SK-N-DZ (cell line): ENCODE measurements around the gene PRKCH.

ENCODE experiments used
- DNase-seq: peaks from one replicate; pipeline ENCODE4 v3.0.0-alpha.2; 2015; ENCODE audit warnings: low spot score

PRKCH gene

GRCh38 chr14:61474701-61475100, 153.3 kb downstream of the PRKCH start:
- DNase-seq, result no peak

GRCh38 chr14:61475316-61475715, 153.9 kb downstream of the PRKCH start:
- DNase-seq, result peak; percentile 38

GRCh38 chr14:61476105-61476753, 154.8 kb downstream of the PRKCH start:
- no peak for DNase-seq

GRCh38 chr14:61476754-61477410, 155.5 kb downstream of the PRKCH start:
- no peak for DNase-seq

GRCh38 chr14:61477712-61478462, 156.5 kb downstream of the PRKCH start:
- no peak for DNase-seq

GRCh38 chr14:61478971-61479473, 157.6 kb downstream of the PRKCH start:
- DNase-seq, result no peak

- no peak for DNase-seq
Measured at GRCh38 chr14:61479746-61480502, 158.5 kb downstream of the PRKCH start.

GRCh38 chr14:61480704-61481285, 159.4 kb downstream of the PRKCH start:
- no peak for DNase-seq

GRCh38 chr14:61481701-61482100, 160.3 kb downstream of the PRKCH start:
- no peak for DNase-seq

GRCh38 chr14:61482348-61483206, 161.2 kb downstream of the PRKCH start:
- no peak for DNase-seq

GRCh38 chr14:61483476-61483875, 162.1 kb downstream of the PRKCH start:
- no peak for DNase-seq

- no peak for DNase-seq
Measured at GRCh38 chr14:61484031-61484430, 162.7 kb downstream of the PRKCH start.

- DNase-seq, result no peak
Measured at GRCh38 chr14:61484826-61485584, 163.6 kb downstream of the PRKCH start.

GRCh38 chr14:61485661-61486060, 164.3 kb downstream of the PRKCH start:
- no peak for DNase-seq

- no peak for DNase-seq
Measured at GRCh38 chr14:61486930-61487495, 165.6 kb downstream of the PRKCH start.

- no peak for DNase-seq
Measured at GRCh38 chr14:61488417-61489401, 167.3 kb downstream of the PRKCH start.

GRCh38 chr14:61489512-61489911, 168.1 kb downstream of the PRKCH start:
- no peak for DNase-seq

- no peak for DNase-seq
Measured at GRCh38 chr14:61489932-61490331, 168.6 kb downstream of the PRKCH start.
